Mucosa of descending colon (tissue), 3 donors: ENCODE results near the gene BCO1. TPM values are rescaled to one million over a fixed set of nuclear protein-coding genes. Genes with fewer than 3 reads are reported as not detected.
A peak's percentile ranks its signal among the peaks of the same experiment; 100 is the strongest.

Source experiments
- ATAC-seq: fragments of 200-7000 bp; cut with Tn5 transposase; one replicate; pipeline ENCODE4 v1.9.1; 2020; ENCODE audit warnings: mild to moderate bottlenecking, moderate library complexity
- DNase-seq, 3 donors: peaks; one replicate each; pipeline ENCODE4 v3.0.0-alpha.2; 2020
- H3K36me3 ChIP-seq: fragments of 200-600 bp; one replicate; pipeline ENCODE4 v1.8.0; 2021; ENCODE audit warnings: low read depth, mild to moderate bottlenecking
- H3K4me1 ChIP-seq: fragments of 200-600 bp; one replicate; pipeline ENCODE4 v1.8.0; 2021; ENCODE audit warnings: low read depth, mild to moderate bottlenecking
- H3K4me3 ChIP-seq: fragments of 200-600 bp; one replicate; pipeline ENCODE4 v1.8.0; 2021; ENCODE audit warnings: mild to moderate bottlenecking
- H3K9me3 ChIP-seq: fragments of 200-600 bp; one replicate; pipeline ENCODE4 v1.8.0; 2021; ENCODE audit warnings: mild to moderate bottlenecking
- intact Hi-C, 2 donors: fragments of 100-400 bp; cut with DNase I in 1 of 2; cut with micrococcal nuclease in 1 of 2; formaldehyde crosslinking; loops; one replicate each; pipeline versions ENCODE4 v1.11.0 to v1.11.1; 2022; cut with DNase I, micrococcal nuclease
- long read RNA-seq, 2 donors: library from polyadenylated mRNA; unstranded; transcript quantifications; one replicate each; pipeline ENCODE4 v2.0.0, GENCODE V29; 2019 to 2021
- total RNA-seq, 3 donors: library from RNA; stranded (reverse); fragmentation: NEBNext Ultra II Directional in 2 of 3; extraction: Animal tissue kit (Norgen Biotek cat#: 25700) in 2 of 3; gene quantifications; one replicate each; pipeline versions ENCODE4 v1.2.1 to v1.2.4, GENCODE V29; 2021 to 2023
- TF ChIP-seq, protein P1 (sequence below): fragments of 200-600 bp; IDR thresholded peaks from one replicate; pipeline ENCODE4 v1.8.0; 2022; ENCODE audit warnings: antibody characterized with exemption, mild to moderate bottlenecking
- donor health status: DM: no; HTN: no; CAD: no; lungs with moderate emphysema.
- donor health status: DM: no; HTN: no; CAD: no.
- donor health status: DM: no; HTN: yes; CAD: no.

Gene BCO1, protein sequence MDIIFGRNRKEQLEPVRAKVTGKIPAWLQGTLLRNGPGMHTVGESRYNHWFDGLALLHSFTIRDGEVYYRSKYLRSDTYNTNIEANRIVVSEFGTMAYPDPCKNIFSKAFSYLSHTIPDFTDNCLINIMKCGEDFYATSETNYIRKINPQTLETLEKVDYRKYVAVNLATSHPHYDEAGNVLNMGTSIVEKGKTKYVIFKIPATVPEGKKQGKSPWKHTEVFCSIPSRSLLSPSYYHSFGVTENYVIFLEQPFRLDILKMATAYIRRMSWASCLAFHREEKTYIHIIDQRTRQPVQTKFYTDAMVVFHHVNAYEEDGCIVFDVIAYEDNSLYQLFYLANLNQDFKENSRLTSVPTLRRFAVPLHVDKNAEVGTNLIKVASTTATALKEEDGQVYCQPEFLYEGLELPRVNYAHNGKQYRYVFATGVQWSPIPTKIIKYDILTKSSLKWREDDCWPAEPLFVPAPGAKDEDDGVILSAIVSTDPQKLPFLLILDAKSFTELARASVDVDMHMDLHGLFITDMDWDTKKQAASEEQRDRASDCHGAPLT
- 1 to 10 TPM; 2.2 to 6.5 (median 4.5) TPM for total RNA-seq
- long read RNA-seq, donor 1, partial matches to known transcripts, result 0 of 3 reads
- long read RNA-seq, donor 1, other reads (novel, unspliced or antisense), result 1 of 3 reads
- long read RNA-seq, donor 2, partial matches to known transcripts, result 3 of 7 reads
- long read RNA-seq, donor 2, other reads (novel, unspliced or antisense), result 3 of 7 reads

DNA sequence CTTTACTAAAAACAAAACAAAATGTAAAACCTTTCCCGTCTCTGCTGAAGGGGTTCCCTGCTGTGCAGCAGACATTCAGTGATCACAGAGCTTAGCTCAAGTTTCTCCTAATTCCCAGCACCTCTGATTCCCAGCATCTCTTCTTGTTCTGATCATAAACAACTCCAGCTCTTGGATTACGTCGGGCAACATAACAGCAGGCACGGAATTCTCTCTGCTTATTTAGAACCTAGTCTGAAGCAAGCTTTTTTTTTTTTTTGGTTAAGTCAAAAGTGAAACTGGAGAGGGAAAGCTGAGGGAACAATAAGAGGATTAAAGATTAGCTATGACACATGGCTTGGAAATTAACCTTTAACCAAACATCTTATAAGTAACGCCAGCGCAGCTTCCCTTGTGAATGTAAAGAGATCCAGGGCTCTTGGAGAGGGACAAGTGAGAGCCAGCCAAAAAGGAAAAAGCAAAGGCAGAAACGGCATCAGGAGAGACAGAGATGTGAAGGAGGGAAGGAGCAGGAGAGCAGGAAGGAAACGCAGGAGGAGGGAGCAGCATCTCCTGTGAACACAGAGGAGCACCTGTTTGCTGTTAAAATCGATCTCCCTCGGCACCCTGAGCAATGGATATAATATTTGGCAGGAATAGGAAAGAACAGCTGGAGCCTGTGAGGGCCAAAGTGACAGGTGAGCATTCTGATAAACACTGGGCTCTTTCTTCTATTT is at the start of gene BCO1:
TSS of gene BCO1 (plus strand) at position 394 of the 716 bp plus-strand sequence. CDS start at position 614, 220 bp downstream.
- TF ChIP-seq, protein P1, sequence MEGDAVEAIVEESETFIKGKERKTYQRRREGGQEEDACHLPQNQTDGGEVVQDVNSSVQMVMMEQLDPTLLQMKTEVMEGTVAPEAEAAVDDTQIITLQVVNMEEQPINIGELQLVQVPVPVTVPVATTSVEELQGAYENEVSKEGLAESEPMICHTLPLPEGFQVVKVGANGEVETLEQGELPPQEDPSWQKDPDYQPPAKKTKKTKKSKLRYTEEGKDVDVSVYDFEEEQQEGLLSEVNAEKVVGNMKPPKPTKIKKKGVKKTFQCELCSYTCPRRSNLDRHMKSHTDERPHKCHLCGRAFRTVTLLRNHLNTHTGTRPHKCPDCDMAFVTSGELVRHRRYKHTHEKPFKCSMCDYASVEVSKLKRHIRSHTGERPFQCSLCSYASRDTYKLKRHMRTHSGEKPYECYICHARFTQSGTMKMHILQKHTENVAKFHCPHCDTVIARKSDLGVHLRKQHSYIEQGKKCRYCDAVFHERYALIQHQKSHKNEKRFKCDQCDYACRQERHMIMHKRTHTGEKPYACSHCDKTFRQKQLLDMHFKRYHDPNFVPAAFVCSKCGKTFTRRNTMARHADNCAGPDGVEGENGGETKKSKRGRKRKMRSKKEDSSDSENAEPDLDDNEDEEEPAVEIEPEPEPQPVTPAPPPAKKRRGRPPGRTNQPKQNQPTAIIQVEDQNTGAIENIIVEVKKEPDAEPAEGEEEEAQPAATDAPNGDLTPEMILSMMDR, result no peak
- ATAC-seq (peak; percentile 87), DNase-seq (peak in 2 of 3 donors; percentile 25 to 61)
- no peaks in the 10 kb centered on the region for H3K36me3 ChIP-seq
- H3K4me1 ChIP-seq, result no peaks in the 10 kb centered on the region
- intact Hi-C loops, result no loop called here
- no peaks in the 10 kb centered on the region for H3K9me3 ChIP-seq
- H3K4me3 ChIP-seq, result no peak within 1 kb of the TSS

DNA sequence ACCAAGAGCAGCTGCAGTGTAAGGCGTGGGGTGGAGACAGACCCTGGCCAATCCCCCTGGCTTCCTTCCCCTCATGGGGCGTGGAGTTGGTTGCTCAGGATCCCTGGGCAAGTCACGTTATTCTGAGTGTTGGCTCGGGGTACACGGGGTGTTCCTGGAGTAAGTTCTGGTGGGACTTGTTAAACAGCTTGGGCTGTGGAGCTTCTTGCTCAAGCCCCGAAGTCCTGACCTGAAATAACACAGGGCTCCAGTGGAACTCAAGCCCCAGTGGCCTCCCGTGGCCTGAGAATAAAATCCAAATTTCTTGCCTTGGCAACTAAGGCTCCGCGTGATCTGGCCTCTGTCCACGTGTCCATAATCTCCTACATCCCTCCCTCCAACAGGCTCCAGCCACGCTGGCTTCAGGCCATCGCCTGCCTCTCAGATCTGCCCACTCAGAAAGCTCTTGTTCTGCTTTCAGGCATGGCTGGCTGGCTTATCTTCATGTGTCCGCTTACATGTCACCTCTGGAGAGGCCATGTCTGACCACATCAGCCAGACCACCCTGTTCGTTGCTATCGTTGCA is 49.3 kb upstream of the BCO1 start:
- Histone ChIP-seq H3K36me3 (no peaks in the 10 kb centered on the region), H3K4me1 (no peaks in the 10 kb centered on the region), H3K4me3 (no peak overlapping the region), H3K9me3 (no peaks in the 10 kb centered on the region)
- DNase-seq (peak; percentile 60 to 77 (median 63)), ATAC-seq (peak; percentile 37)
- TF ChIP-seq, protein P1, result no peak
- intact Hi-C loops, result no loop called here

DNA sequence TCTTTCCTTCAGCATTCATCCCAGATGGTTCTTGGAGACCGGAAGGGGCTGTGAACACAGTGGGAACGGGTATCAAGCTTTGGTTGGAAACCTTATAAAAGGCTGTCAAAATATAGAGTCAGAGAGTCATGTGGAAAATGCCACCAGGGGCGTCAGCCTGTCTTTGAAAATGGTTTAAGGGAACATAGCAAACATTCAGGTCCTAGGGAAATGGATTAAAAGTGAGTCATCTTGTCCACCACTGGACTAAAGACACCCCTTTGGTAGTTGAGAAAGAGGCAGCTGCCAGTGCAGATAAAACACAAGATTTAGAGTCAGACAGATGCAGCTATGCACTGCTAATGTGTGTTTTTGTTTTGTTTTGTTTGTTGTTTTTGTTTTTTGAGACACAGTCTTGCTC is 47.8 kb upstream of the BCO1 start:
- intact Hi-C loops, result no loop called here
- TF ChIP-seq, protein P1, result no peak
- Histone ChIP-seq H3K9me3 (no peaks in the 10 kb centered on the region), H3K4me3 (no peak overlapping the region), H3K4me1 (no peaks in the 10 kb centered on the region), H3K36me3 (no peaks in the 10 kb centered on the region)
- ATAC-seq (no peak), DNase-seq (no peak)

DNA sequence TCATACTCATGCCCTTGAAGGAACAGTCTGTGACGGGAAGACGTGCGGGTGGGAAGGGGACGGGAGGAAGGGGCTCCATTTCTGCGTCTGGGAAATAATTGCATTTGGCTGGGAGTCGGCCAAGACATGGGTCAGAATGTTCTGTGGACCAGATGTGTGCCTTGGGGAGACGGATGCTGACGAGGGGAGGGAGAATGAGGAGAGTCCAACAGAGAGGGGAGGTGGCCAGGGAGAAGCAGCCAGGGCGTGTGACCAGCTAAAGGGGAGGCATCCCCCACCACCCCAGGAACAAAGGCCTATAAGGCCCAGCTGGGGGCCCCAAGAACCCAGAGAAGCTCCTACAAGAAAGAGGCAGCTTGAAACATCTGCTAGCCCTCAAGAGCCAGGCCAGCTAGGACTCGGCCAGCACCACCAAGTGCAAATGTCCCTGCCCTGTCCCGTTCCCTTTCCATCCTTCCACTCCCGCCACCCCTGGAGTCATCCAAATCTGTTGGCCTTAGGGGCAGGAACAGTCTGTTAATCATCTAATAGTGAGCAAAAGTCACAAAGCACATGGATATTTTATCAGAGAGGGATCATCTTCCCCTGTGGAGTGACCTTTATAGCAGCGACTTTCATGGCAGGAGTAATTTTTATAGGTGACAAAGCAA is 42.5 kb upstream of the BCO1 start:
- no peaks in the 10 kb centered on the region for H3K9me3 ChIP-seq

More for the DNA sequence above, 42.5 kb upstream of the BCO1 start:
- intact Hi-C loops, result no loop called here
- H3K36me3 ChIP-seq, result no peaks in the 10 kb centered on the region
- DNase-seq (no peak), ATAC-seq (no peak)
- H3K4me3 ChIP-seq, result no peak overlapping the region
- H3K4me1 ChIP-seq, result no peaks in the 10 kb centered on the region
- TF ChIP-seq, protein P1, result no peak
